WTC11 (cell line): ENCODE results near the gene PROB1. TPM values are rescaled to one million over a fixed set of nuclear protein-coding genes. Genes with fewer than 3 reads are reported as not detected.

ENCODE experiments used
- ATAC-seq: fragments of 200-7000 bp; cut with Tn5 transposase; 2 replicates; pipeline ENCODE4 v1.10.0; 2021; ENCODE audit warnings: mild to moderate bottlenecking, moderate library complexity
- CTCF ChIA-PET: fragments of 300-600 bp; sonication (Branson Sonifier 250); formaldehyde crosslinking; loops from one replicate; lab custom pipeline; 2021; ENCODE audit warnings: antibody characterized with exemption; lab: Charles Lee
- POLR2A ChIA-PET: fragments of 350-600 bp; sonication (Branson Sonifier 250); formaldehyde crosslinking; loops from one replicate; lab custom pipeline; 2021; ENCODE audit warnings: antibody characterized with exemption; lab: Charles Lee
- DNase-seq: peaks from one replicate; pipeline ENCODE4 v3.0.0; 2021; ENCODE audit warnings: low spot score
- H3K27ac Mint-ChIP-seq: 2 replicates; pipeline ENCODE4 v1.8.0; 2021; ENCODE audit warnings: mixed read lengths
- H3K27me3 Mint-ChIP-seq: 2 replicates; pipeline ENCODE4 v1.8.0; 2021; ENCODE audit warnings: low read depth, mild to moderate bottlenecking, moderate library complexity, mixed read lengths
- H3K36me3 Mint-ChIP-seq: 2 replicates; pipeline ENCODE4 v1.8.0; 2021; ENCODE audit warnings: mixed read lengths
- H3K4me1 Mint-ChIP-seq: 2 replicates; pipeline ENCODE4 v1.8.0; 2022; ENCODE audit warnings: mixed read lengths
- H3K4me3 Mint-ChIP-seq: 2 replicates; pipeline ENCODE4 v1.8.0; 2021; ENCODE audit warnings: mild to moderate bottlenecking, moderate library complexity, mixed read lengths
- H3K9me3 Mint-ChIP-seq: 2 replicates; pipeline ENCODE4 v1.8.0; 2021; ENCODE audit warnings: mixed read lengths
- E2F1 ChIP-seq: sonication (generic); formaldehyde crosslinking; IDR thresholded peaks from 2 replicates; pipeline ENCODE4 v1.8.0; 2022; ENCODE audit warnings: mild to moderate bottlenecking, missing genetic modification reagents
- ESRRA ChIP-seq: sonication (generic); formaldehyde crosslinking; IDR thresholded peaks from 2 replicates; pipeline ENCODE4 v1.8.1; 2022; ENCODE audit warnings: mild to moderate bottlenecking, missing genetic modification reagents, borderline replicate concordance
- ETV6 ChIP-seq: sonication (generic); formaldehyde crosslinking; IDR thresholded peaks from 2 replicates; pipeline ENCODE4 v1.8.1; 2022; ENCODE audit warnings: mild to moderate bottlenecking, missing genetic modification reagents
- FOXK1 ChIP-seq: sonication (generic); formaldehyde crosslinking; IDR thresholded peaks from 2 replicates; pipeline ENCODE4 v1.8.0; 2022; ENCODE audit warnings: mild to moderate bottlenecking, moderate library complexity, missing genetic modification reagents
- FOXP4 ChIP-seq: sonication (generic); formaldehyde crosslinking; IDR thresholded peaks from 2 replicates; pipeline ENCODE4 v1.8.0; 2022; ENCODE audit warnings: mild to moderate bottlenecking, missing genetic modification reagents
- GABPB1 ChIP-seq: sonication (generic); formaldehyde crosslinking; IDR thresholded peaks from 2 replicates; pipeline ENCODE4 v1.8.1; 2023; ENCODE audit warnings: mild to moderate bottlenecking, missing genetic modification reagents
- IRF1 ChIP-seq: sonication (generic); formaldehyde crosslinking; IDR thresholded peaks from 2 replicates; pipeline ENCODE4 v1.8.0; 2023; ENCODE audit warnings: missing genetic modification reagents
- MXD4 ChIP-seq: fragments of 250-450 bp; sonication (Bioruptor Pico); IDR thresholded peaks from 2 replicates; pipeline ENCODE4 v1.8.0; 2021; ENCODE audit warnings: mild to moderate bottlenecking, moderate library complexity, borderline replicate concordance
- NFYB ChIP-seq: sonication (generic); formaldehyde crosslinking; conservative IDR thresholded peaks from 2 replicates; pipeline ENCODE4 v1.8.0; 2022; ENCODE audit warnings: low read depth, missing genetic modification reagents
- RELA ChIP-seq: sonication (generic); formaldehyde crosslinking; IDR thresholded peaks from 2 replicates; pipeline ENCODE4 v1.8.1; 2022; ENCODE audit warnings: missing genetic modification reagents, mild to moderate bottlenecking, borderline replicate concordance
- SMAD4 ChIP-seq: sonication (generic); formaldehyde crosslinking; IDR thresholded peaks from 2 replicates; pipeline ENCODE4 v1.8.0; 2022; ENCODE audit warnings: mild to moderate bottlenecking, missing genetic modification reagents
- TCF7 ChIP-seq: sonication (generic); formaldehyde crosslinking; IDR thresholded peaks from 2 replicates; pipeline ENCODE4 v1.8.0; 2022; ENCODE audit warnings: mild to moderate bottlenecking, low read depth, missing genetic modification reagents, moderate library complexity
- ZNF317 ChIP-seq: sonication (generic); formaldehyde crosslinking; IDR thresholded peaks from 2 replicates; pipeline ENCODE4 v1.8.1; 2023; ENCODE audit warnings: low read depth, mild to moderate bottlenecking, moderate library complexity, missing genetic modification reagents, borderline replicate concordance
- ZNF396 ChIP-seq: fragments of 250-450 bp; sonication (Bioruptor Pico); IDR thresholded peaks from 2 replicates; pipeline ENCODE4 v1.8.0; 2021; ENCODE audit warnings: mild to moderate bottlenecking, moderate library complexity, borderline replicate concordance
- ZNF416 ChIP-seq: fragments of 250-450 bp; sonication (Bioruptor Pico); IDR thresholded peaks from 2 replicates; pipeline ENCODE4 v1.9.0; 2021; ENCODE audit warnings: mild to moderate bottlenecking, inconsistent platforms
- ZNF512 ChIP-seq: sonication (generic); formaldehyde crosslinking; IDR thresholded peaks from 2 replicates; pipeline ENCODE4 v1.8.1; 2022; ENCODE audit warnings: missing genetic modification reagents, borderline replicate concordance
- total RNA-seq: library from RNA; stranded (reverse); gene quantifications from 3 replicates; pipeline ENCODE4 v1.2.3, GENCODE V29; 2021
- TF ChIP-seq, protein P1 (sequence below): fragments of 250-450 bp; sonication (Bioruptor Pico); IDR thresholded peaks from 2 replicates; pipeline ENCODE4 v1.9.0; 2021; ENCODE audit warnings: mild to moderate bottlenecking
- TF ChIP-seq, protein P2 (sequence below): sonication (generic); formaldehyde crosslinking; IDR thresholded peaks from 2 replicates; pipeline ENCODE4 v1.8.1; 2023; ENCODE audit warnings: mild to moderate bottlenecking, moderate library complexity, missing genetic modification reagents
- TF ChIP-seq, protein P3 (sequence below): fragments of 250-450 bp; sonication (Bioruptor Pico); IDR thresholded peaks from 2 replicates; pipeline ENCODE4 v1.9.0; 2021; ENCODE audit warnings: mild to moderate bottlenecking
- TF ChIP-seq, protein P4 (sequence below): fragments of 250-450 bp; sonication (Bioruptor Pico); IDR thresholded peaks from 2 replicates; pipeline ENCODE4 v1.9.0; 2021; ENCODE audit warnings: moderate library complexity, mild to moderate bottlenecking, inconsistent platforms, borderline replicate concordance

PROB1 gene
- total RNA-seq, 1 experiment from 2014 or later, result 2.5 TPM

- TF ChIP-seq ZNF416 (CRISPR knock-in tag) (no peak), GABPB1 (no peak), FOXP4 (0 out of 2 replicates have a peak, but pooled peaks have one; percentile 31), FOXK1 (CRISPR knock-in tag) (no peak), RELA (CRISPR knock-in tag) (no peak), E2F1 (CRISPR knock-in tag) (no peak), NFYB (CRISPR knock-in tag) (peak; percentile 76), ZNF512 (CRISPR knock-in tag) (no peak)
- TF ChIP-seq, protein P1, sequence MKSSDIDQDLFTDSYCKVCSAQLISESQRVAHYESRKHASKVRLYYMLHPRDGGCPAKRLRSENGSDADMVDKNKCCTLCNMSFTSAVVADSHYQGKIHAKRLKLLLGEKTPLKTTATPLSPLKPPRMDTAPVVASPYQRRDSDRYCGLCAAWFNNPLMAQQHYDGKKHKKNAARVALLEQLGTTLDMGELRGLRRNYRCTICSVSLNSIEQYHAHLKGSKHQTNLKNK (CRISPR knock-in tag), result no peak
- TF ChIP-seq, all 79 proteins: peak for 6
Observed at GRCh38 chr5:139403787-139404483, 9.0 kb upstream of the PROB1 start, which contains the start of gene SPATA24 (continued).

DNA sequence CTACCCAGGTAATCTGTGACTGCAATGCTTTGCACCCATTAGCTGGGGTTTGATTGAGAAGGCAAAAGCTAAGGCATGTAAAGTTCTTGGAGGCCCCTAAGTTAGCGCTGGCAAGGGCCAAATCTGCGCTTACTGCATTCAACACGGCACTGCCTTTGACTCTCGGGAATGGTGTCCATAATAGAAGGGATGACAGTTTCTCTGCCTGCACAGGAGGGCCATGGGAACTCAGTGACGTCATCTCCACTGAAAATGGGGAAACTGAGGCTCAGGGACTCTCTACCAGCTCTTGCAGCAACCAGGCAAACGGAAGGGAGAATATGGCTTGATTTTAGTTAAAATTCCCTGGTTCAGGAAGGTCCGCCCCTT is 8.5 kb upstream of the PROB1 start:
- no peak for ATAC-seq
- CTCF ChIA-PET, result interaction anchor here (0.9 to 3.4 kb wide), 12 partner anchors 11 to 372 kb away, joined by 3 to 31 read pairs (median 4); partner anchors contain the start of genes CXXC5, DNAJC18, PROB1 and SLC23A1
- DNase-seq, result no peak
- H3K4me1 Mint-ChIP-seq, result peaks cover 16% of the 10 kb centered on the region
- TF ChIP-seq IRF1 (CRISPR knock-in tag) (no peak), SMAD4 (CRISPR knock-in tag) (no peak), MXD4 (no peak), ETV6 (no peak), ZNF317 (CRISPR knock-in tag) (no peak), ESRRA (no peak), E2F1 (CRISPR knock-in tag) (no peak), TCF7 (no peak), ZNF396 (CRISPR knock-in tag) (no peak)
- TF ChIP-seq, protein P2, sequence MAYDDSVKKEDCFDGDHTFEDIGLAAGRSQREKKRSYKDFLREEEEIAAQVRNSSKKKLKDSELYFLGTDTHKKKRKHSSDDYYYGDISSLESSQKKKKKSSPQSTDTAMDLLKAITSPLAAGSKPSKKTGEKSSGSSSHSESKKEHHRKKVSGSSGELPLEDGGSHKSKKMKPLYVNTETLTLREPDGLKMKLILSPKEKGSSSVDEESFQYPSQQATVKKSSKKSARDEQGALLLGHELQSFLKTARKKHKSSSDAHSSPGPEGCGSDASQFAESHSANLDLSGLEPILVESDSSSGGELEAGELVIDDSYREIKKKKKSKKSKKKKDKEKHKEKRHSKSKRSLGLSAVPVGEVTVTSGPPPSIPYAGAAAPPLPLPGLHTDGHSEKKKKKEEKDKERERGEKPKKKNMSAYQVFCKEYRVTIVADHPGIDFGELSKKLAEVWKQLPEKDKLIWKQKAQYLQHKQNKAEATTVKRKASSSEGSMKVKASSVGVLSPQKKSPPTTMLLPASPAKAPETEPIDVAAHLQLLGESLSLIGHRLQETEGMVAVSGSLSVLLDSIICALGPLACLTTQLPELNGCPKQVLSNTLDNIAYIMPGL (CRISPR knock-in tag), result no peak
- TF ChIP-seq, protein P3, sequence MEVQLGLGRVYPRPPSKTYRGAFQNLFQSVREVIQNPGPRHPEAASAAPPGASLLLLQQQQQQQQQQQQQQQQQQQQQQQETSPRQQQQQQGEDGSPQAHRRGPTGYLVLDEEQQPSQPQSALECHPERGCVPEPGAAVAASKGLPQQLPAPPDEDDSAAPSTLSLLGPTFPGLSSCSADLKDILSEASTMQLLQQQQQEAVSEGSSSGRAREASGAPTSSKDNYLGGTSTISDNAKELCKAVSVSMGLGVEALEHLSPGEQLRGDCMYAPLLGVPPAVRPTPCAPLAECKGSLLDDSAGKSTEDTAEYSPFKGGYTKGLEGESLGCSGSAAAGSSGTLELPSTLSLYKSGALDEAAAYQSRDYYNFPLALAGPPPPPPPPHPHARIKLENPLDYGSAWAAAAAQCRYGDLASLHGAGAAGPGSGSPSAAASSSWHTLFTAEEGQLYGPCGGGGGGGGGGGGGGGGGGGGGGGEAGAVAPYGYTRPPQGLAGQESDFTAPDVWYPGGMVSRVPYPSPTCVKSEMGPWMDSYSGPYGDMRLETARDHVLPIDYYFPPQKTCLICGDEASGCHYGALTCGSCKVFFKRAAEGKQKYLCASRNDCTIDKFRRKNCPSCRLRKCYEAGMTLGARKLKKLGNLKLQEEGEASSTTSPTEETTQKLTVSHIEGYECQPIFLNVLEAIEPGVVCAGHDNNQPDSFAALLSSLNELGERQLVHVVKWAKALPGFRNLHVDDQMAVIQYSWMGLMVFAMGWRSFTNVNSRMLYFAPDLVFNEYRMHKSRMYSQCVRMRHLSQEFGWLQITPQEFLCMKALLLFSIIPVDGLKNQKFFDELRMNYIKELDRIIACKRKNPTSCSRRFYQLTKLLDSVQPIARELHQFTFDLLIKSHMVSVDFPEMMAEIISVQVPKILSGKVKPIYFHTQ, result no peak
- TF ChIP-seq, protein P4, sequence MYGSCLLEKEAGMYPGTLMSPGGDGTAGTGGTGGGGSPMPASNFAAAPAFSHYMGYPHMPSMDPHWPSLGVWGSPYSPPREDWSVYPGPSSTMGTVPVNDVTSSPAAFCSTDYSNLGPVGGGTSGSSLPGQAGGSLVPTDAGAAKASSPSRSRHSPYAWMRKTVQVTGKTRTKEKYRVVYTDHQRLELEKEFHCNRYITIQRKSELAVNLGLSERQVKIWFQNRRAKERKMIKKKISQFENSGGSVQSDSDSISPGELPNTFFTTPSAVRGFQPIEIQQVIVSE (CRISPR knock-in tag), result no peak
- TF ChIP-seq, all 79 proteins: peak for 0
- POLR2A ChIA-PET, result interaction anchor here (1.0 to 1.5 kb wide), 4 partner anchors 8 to 130 kb away, joined by 3 to 4 read pairs (median 4); partner anchors contain the start of genes DNAJC18, PAIP2 and PROB1
- peaks cover 12% of the 10 kb centered on the region for H3K36me3 Mint-ChIP-seq
- H3K9me3 Mint-ChIP-seq, result no peaks in the 10 kb centered on the region
- H3K27me3 Mint-ChIP-seq, result no peaks in the 10 kb centered on the region
- H3K4me3 Mint-ChIP-seq, result peak overlapping the region; percentile 94
- H3K27ac Mint-ChIP-seq, result peak overlapping the region; percentile 100
